Testis (tissue), 3 donors: ENCODE data around the gene UBA52. TPM values are rescaled to one million over a fixed set of nuclear protein-coding genes. Genes with fewer than 3 reads are reported as not detected.

Experiments used
- DNase-seq: peaks from one replicate; pipeline ENCODE4 v3.0.0-alpha.2; 2019
- H3K27ac ChIP-seq, 2 donors: fragments of 200-600 bp; sonication (generic); one replicate each; pipeline ENCODE4 v1.5.1; 2019
- H3K27me3 ChIP-seq: fragments of 200-600 bp; sonication (generic); one replicate; pipeline ENCODE4 v1.5.1; 2019
- H3K36me3 ChIP-seq: fragments of 200-600 bp; sonication (generic); one replicate; pipeline ENCODE4 v1.5.1; 2017; ENCODE audit warnings: low read depth; ENCODE audit errors: missing control alignments
- H3K4me1 ChIP-seq: fragments of 200-600 bp; sonication (generic); one replicate; pipeline ENCODE4 v1.5.1; 2019
- H3K4me3 ChIP-seq, 2 donors: fragments of 200-600 bp; sonication (generic); one replicate each; pipeline ENCODE4 v1.5.1; 2017 to 2019
- H3K9me3 ChIP-seq: fragments of 200-600 bp; sonication (generic); one replicate; pipeline ENCODE4 v1.5.1; 2017
- POLR2A ChIP-seq: fragments of 450-650 bp; IDR thresholded peaks from one replicate; pipeline ENCODE4 v1.6.1; 2017; ENCODE audit warnings: antibody characterized with exemption, mild to moderate bottlenecking, moderate library complexity
- WGBS, 2 donors: methylation state at CpG; one replicate each; pipeline ENCODE4 v1.1.5; 2018; 5-methylcytosine and 5-hydroxymethylcytosine counted together
- intact Hi-C: fragments of 100-400 bp; cut with DNase I; formaldehyde crosslinking; loops from one replicate; pipeline ENCODE4 v1.15.1; 2023; ENCODE audit warnings: low total_unique reads
- polyA plus RNA-seq: library from polyadenylated mRNA; stranded (reverse); fragments of 350-450 nt; fragmentation: Illumina TruSeq; extraction: RNeasy Lipid Tissue Mini Kit (QIAGEN cat#74804); gene quantifications from one replicate; pipeline ENCODE4 v1.2.3, GENCODE V29; 2014; ENCODE audit warnings: low read depth, low replicate concordance; ENCODE audit not compliant: insufficient read depth
- total RNA-seq, 2 donors: library from RNA; depleted of rRNA; stranded (reverse); fragments of >200 nt; gene quantifications; one replicate each; pipeline ENCODE4 v1.2.3, GENCODE V29; 2016
- TF ChIP-seq, protein P1 (sequence below), 3 experiments: fragments of 450-650 bp in 2 of 3; fragments of 200-600 bp in 1 of 3; sonication (generic) in 1 of 3; IDR thresholded peaks; one replicate each; pipeline ENCODE4 v1.5.1; 2016 to 2019; ENCODE audit warnings: antibody characterized with exemption in 3 of 3, mild to moderate bottlenecking in 2 of 3, moderate library complexity in 1 of 3

The UBA52 gene
- total and polyA plus RNA-seq, 3 donors from 2014 or later = 475 to 1,038 (median 508) TPM

DNA sequence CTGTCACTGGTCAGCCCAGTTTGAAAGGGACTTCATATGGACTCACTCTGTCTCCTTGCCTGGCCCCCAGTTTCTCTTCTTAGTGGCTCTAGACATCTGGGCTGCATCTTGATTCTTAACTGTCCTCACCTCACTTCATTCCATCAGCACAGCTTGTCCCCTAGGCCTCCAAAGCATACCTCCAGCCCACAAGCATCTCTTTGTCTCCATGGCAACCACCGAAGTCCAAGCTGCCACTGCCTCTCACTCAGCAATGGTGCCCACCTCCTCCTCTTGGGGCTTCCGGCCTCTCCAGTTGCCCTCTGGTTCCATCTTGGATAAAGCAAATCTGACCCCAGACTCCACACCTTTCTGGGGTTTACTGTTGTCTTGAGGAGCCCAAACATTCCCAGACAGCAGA, 55.2 kb downstream of the UBA52 start:
- H3K4me1 ChIP-seq = no peaks in the 10 kb centered on the region
- intact Hi-C loops = no loop called here
- no peak for DNase-seq

More for the DNA sequence above, 55.2 kb downstream of the UBA52 start:
- H3K36me3 ChIP-seq = no peaks in the 10 kb centered on the region
- TF ChIP-seq, protein P1, sequence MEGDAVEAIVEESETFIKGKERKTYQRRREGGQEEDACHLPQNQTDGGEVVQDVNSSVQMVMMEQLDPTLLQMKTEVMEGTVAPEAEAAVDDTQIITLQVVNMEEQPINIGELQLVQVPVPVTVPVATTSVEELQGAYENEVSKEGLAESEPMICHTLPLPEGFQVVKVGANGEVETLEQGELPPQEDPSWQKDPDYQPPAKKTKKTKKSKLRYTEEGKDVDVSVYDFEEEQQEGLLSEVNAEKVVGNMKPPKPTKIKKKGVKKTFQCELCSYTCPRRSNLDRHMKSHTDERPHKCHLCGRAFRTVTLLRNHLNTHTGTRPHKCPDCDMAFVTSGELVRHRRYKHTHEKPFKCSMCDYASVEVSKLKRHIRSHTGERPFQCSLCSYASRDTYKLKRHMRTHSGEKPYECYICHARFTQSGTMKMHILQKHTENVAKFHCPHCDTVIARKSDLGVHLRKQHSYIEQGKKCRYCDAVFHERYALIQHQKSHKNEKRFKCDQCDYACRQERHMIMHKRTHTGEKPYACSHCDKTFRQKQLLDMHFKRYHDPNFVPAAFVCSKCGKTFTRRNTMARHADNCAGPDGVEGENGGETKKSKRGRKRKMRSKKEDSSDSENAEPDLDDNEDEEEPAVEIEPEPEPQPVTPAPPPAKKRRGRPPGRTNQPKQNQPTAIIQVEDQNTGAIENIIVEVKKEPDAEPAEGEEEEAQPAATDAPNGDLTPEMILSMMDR (IDR thresholded peaks at IDR 0.05) = no peak
- TF ChIP-seq POLR2A = no peak
- H3K4me3 ChIP-seq = no peak overlapping the region
- no peaks in the 10 kb centered on the region for H3K27me3 ChIP-seq
- no peaks in the 10 kb centered on the region for H3K9me3 ChIP-seq
- no peak overlapping the region for H3K27ac ChIP-seq
- 80 to 84% methylated on average over 2 of the region's 2 CpGs for WGBS, 2 donors

Other genes starting within 250 kb of the UBA52 start
- gene LSM4, start 248.8 kb upstream of the UBA52 start, total RNA-seq = 100 to 1,000 TPM; 212 to 241 TPM
- 196 TPM for gene LSM4, start 248.8 kb upstream of the UBA52 start, polyA plus RNA-seq
- gene PGPEP1, start 231.3 kb upstream of the UBA52 start, total RNA-seq = 10 to 100 TPM; 12.4 to 16.2 TPM
- gene PGPEP1, start 231.3 kb upstream of the UBA52 start, polyA plus RNA-seq = 10.8 TPM
- 1 to 10 TPM in 1 of 2 donors, under 1 TPM in 1; 0.93 to 2.5 TPM for gene GDF15, start 185.7 kb upstream of the UBA52 start, total RNA-seq
- gene GDF15, start 185.7 kb upstream of the UBA52 start, polyA plus RNA-seq = 1.0 TPM
- 1 to 10 TPM; 1.6 to 4.0 TPM for gene LRRC25, start 174.2 kb upstream of the UBA52 start, total RNA-seq
- gene LRRC25, start 174.2 kb upstream of the UBA52 start, polyA plus RNA-seq = 3.4 TPM
- gene SSBP4, start 152.5 kb upstream of the UBA52 start, total RNA-seq = 100 to 1,000 TPM in 1 of 2 donors, 10 to 100 TPM in 1; 90.3 to 118 TPM
- gene SSBP4, start 152.5 kb upstream of the UBA52 start, polyA plus RNA-seq = 80.5 TPM
- gene ISYNA1, start 133.7 kb upstream of the UBA52 start, total RNA-seq = 1,000 to 10,000 TPM in 1 of 2 donors, 100 to 1,000 TPM in 1; 1,000 to 1,122 TPM
- 493 TPM for gene ISYNA1, start 133.7 kb upstream of the UBA52 start, polyA plus RNA-seq
- gene ELL, start 49.8 kb upstream of the UBA52 start, total RNA-seq = 10 to 100 TPM; 75.8 to 76.1 TPM
- 48.0 TPM for gene ELL, start 49.8 kb upstream of the UBA52 start, polyA plus RNA-seq
- 100 to 1,000 TPM; 587 to 614 TPM for gene FKBP8, start 28.3 kb upstream of the UBA52 start, total RNA-seq
- gene FKBP8, start 28.3 kb upstream of the UBA52 start, polyA plus RNA-seq = 571 TPM
- 100 to 1,000 TPM; 124 to 133 TPM for gene KXD1, start 14.0 kb upstream of the UBA52 start, total RNA-seq
- gene KXD1, start 14.0 kb upstream of the UBA52 start, polyA plus RNA-seq = 163 TPM
- gene REX1BD, start 16.9 kb downstream of the UBA52 start, total RNA-seq = 10 to 100 TPM; 44.3 to 58.7 TPM
- gene REX1BD, start 16.9 kb downstream of the UBA52 start, polyA plus RNA-seq = 14.5 TPM
- gene CRLF1, start 34.9 kb downstream of the UBA52 start, total RNA-seq = 1 to 10 TPM; 4.3 to 5.3 TPM
- 8.7 TPM for gene CRLF1, start 34.9 kb downstream of the UBA52 start, polyA plus RNA-seq
- 1 to 10 TPM; 4.3 to 7.0 TPM for gene TMEM59L, start 41.0 kb downstream of the UBA52 start, total RNA-seq
- gene TMEM59L, start 41.0 kb downstream of the UBA52 start, polyA plus RNA-seq = 4.5 TPM
- 10 to 100 TPM; 16.5 to 32.3 TPM for gene KLHL26, start 65.2 kb downstream of the UBA52 start, total RNA-seq
- gene KLHL26, start 65.2 kb downstream of the UBA52 start, polyA plus RNA-seq = 10.6 TPM
- 10 to 100 TPM; 28.1 to 32.1 TPM for gene CRTC1, start 111.8 kb downstream of the UBA52 start, total RNA-seq
- gene CRTC1, start 111.8 kb downstream of the UBA52 start, polyA plus RNA-seq = 15.6 TPM
- gene COMP, start 219.4 kb downstream of the UBA52 start, total RNA-seq = 1 to 10 TPM; 3.8 to 7.1 TPM
- gene COMP, start 219.4 kb downstream of the UBA52 start, polyA plus RNA-seq = 23.4 TPM